ENCODE data around the gene COL3A1. TPM values are rescaled to one million over a fixed set of nuclear protein-coding genes. Genes with fewer than 3 reads are reported as not detected.

COL3A1 gene
- total and polyA plus RNA-seq, 12 donors = 33.5 to 700 (median 73.5) TPM

DNA sequence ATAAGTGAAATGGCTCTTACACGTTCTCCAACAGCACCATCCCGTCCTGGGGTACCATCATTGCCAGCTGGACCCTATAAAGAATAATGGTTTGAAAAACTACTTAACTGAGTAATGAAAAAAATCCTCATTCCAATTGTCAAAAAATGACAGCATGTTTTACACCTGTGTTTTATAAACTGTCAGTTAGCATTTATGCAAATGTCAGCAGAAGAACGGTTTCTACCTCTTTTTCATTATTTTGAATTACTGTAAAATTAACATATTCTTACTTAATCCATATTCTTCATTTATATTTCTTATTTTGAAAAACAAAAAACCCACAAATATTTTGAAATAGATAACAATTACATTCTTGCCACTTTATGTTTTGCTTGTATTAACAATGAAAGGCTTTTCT lies 74.0 kb downstream of the COL3A1 start:
- DNase-seq (no peak), ATAC-seq (no peak)
- H3K36me3 ChIP-seq = peaks cover 0 to 84% (median 0%) of the 10 kb centered on the region in 9 donors
- H3K4me3 ChIP-seq = no peak overlapping the region
- intact Hi-C loops (cut with DNase I) = loop anchor here in 1 of 10 donors (10.0 kb wide), 1 partner anchor 53 kb away; no protein-coding TSS in a partner anchor
- H3K27ac ChIP-seq = no peak overlapping the region
- no peak for TF ChIP-seq CTCF (IDR thresholded peaks at IDR 0.05)
- H3K9me3 ChIP-seq = no peaks in the 10 kb centered on the region
- WGBS, 2 donors = 92 to 94% methylated on average over 3 of the region's 3 CpGs
- H3K4me1 ChIP-seq = no peaks in the 10 kb centered on the region
- no peaks in the 10 kb centered on the region for H3K27me3 ChIP-seq

DNA sequence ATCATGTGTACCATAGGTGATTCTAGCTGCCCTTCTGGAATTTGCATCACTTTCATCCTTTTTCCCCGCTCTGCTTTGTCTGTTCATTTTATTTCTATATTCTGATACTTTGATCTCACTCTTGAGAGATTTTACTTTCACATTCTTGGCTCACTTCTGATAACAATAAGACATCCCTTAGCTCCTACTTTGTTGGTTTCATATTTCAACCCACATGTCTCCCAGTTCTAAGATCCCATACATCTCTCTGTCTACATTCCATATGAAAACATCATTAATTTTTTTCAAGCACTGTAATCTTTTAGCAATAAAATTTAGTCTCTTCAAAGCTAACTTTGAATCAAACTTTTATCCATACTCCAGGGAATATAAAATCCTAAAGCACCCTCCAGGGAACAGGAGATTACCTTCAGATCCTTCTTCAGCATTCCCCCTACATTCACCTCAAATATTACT lies 75.6 kb downstream of the COL3A1 start:
- H3K36me3 ChIP-seq = peaks cover 0 to 88% (median 0%) of the 10 kb centered on the region in 9 donors
- no peak for TF ChIP-seq CTCF (IDR thresholded peaks at IDR 0.05)
- DNase-seq = no peak

DNA sequence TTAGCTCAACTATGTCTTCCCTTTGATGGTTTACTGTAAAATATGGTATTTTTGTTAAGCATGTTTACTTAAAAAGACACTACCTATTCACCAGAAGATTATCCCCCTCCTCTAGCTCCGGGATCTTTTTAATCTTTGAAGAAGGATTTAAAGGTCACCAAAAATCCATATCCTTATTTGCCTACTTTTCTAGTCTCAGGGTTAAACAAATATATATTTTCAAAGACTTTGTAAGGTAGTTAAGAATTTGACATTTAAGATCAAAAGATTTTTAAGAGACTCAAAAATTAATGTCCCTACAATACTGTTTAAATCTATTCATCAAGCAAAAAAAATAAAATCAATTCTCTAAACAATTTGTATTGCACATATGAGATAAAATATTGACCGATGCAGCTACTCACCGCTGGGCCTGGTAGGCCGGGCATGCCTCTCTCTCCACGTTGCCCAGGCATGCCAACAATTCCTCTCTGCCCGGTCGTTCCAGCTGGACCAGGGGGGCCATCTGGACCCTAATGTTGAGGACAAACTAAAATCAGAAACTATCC lies 76.1 kb downstream of the COL3A1 start:
- TF ChIP-seq CTCF (IDR thresholded peaks at IDR 0.05) = no peak
- Histone ChIP-seq H3K36me3 (peaks cover 0 to 85% (median 0%) of the 10 kb centered on the region in 9 donors), H3K9me3 (no peaks in the 10 kb centered on the region), H3K27ac (no peak overlapping the region), H3K4me3 (no peak overlapping the region), H3K27me3 (no peaks in the 10 kb centered on the region), H3K4me1 (no peaks in the 10 kb centered on the region)
- DNase-seq = no peak
- intact Hi-C loops (cut with DNase I) = no loop called here
- WGBS, 2 donors = 77 to 91% methylated on average over 7 of the region's 7 CpGs
- ATAC-seq = no peak

More for the DNA sequence above, 75.6 kb downstream of the COL3A1 start:
- no peak overlapping the region for H3K27ac ChIP-seq
- no peaks in the 10 kb centered on the region for H3K27me3 ChIP-seq
- 97 to 100% methylated on average over 1 of the region's 1 CpG for WGBS, 2 donors
- H3K4me3 ChIP-seq = no peak overlapping the region
- ATAC-seq = no peak
- H3K4me1 ChIP-seq = no peaks in the 10 kb centered on the region
- H3K9me3 ChIP-seq = no peaks in the 10 kb centered on the region
- intact Hi-C loops (cut with DNase I) = loop anchor here in 1 of 10 donors (10.0 kb wide), 1 partner anchor 55 kb away; no protein-coding TSS in a partner anchor

- no peak overlapping the region for H3K4me3 ChIP-seq
- ATAC-seq (no peak), DNase-seq (no peak)
- H3K27ac ChIP-seq = no peak overlapping the region
- no peaks in the 10 kb centered on the region for H3K27me3 ChIP-seq
- no peak for TF ChIP-seq CTCF (IDR thresholded peaks at IDR 0.05)
- peaks cover 0 to 82% (median 0%) of the 10 kb centered on the region in 9 donors for H3K36me3 ChIP-seq
- no peaks in the 10 kb centered on the region for H3K9me3 ChIP-seq
- WGBS, 2 donors = 79 to 85% methylated on average over 4 of the region's 4 CpGs
- no peaks in the 10 kb centered on the region for H3K4me1 ChIP-seq
- intact Hi-C loops (cut with DNase I) = no loop called here
Measured at GRCh38 chr2:189056200-189057106, 82.3 kb downstream of the COL3A1 start.
